HT1080 (cell line): ENCODE data around the gene OR14A16. TPM values are rescaled to one million over a fixed set of nuclear protein-coding genes. Genes with fewer than 3 reads are reported as not detected.

Experiments used
- DNase-seq: peaks from one replicate; pipeline ENCODE4 v3.0.0-alpha.2; 2015; ENCODE audit warnings: low read depth
- total RNA-seq: library from RNA; depleted of rRNA; stranded (reverse); fragments of >200 nt; shearing (Covaris generic); gene quantifications from 2 replicates; pipeline ENCODE4 v1.2.3, GENCODE V29; 2014; rRNA removed

OR14A16 gene
- total RNA-seq, 1 experiment from 2014 or later = not detected

GRCh38 chr1:247769603-247770002, 54.3 kb downstream of the OR14A16 start:
- DNase-seq = no peak

Other genes starting within 250 kb of the OR14A16 start
- not detected in 2 replicates for gene OR2G2, start 235.8 kb downstream of the OR14A16 start, total RNA-seq
- not detected in 2 replicates for gene OR2G3, start 218.5 kb downstream of the OR14A16 start, total RNA-seq
- not detected in 2 replicates for gene OR13G1, start 144.4 kb downstream of the OR14A16 start, total RNA-seq
- not detected in 2 replicates for gene OR6F1, start 107.5 kb downstream of the OR14A16 start, total RNA-seq
- gene OR14K1, start 85.5 kb downstream of the OR14A16 start, total RNA-seq = not detected in 2 replicates
- gene OR14A2, start 76.0 kb downstream of the OR14A16 start, total RNA-seq = not detected in 2 replicates
- not detected in 2 replicates for gene OR1C1, start 63.6 kb downstream of the OR14A16 start, total RNA-seq
- gene OR11L1, start 17.8 kb upstream of the OR14A16 start, total RNA-seq = not detected in 2 replicates
- gene TRIM58, start 33.1 kb upstream of the OR14A16 start, total RNA-seq = 3.7 and 4.5 TPM in 2 replicates
- gene OR2W3, start 71.5 kb upstream of the OR14A16 start, total RNA-seq = 2.0 and 2.2 TPM in 2 replicates
- not detected in 2 replicates for gene OR2T8, start 96.1 kb upstream of the OR14A16 start, total RNA-seq
- not detected in 2 replicates for gene OR2AJ1, start 100.8 kb upstream of the OR14A16 start, total RNA-seq
- not detected in 2 replicates for gene OR2L8, start 124.7 kb upstream of the OR14A16 start, total RNA-seq
- not detected in 2 replicates for gene OR2AK2, start 141.1 kb upstream of the OR14A16 start, total RNA-seq
- not detected in 2 replicates for gene OR2L5, start 189.5 kb upstream of the OR14A16 start, total RNA-seq
- gene OR2L2, start 206.0 kb upstream of the OR14A16 start, total RNA-seq = not detected in 2 replicates
- gene OR2L3, start 222.7 kb upstream of the OR14A16 start, total RNA-seq = not detected in 2 replicates